HL-60 (cell line): ENCODE data around the gene TRIM40.

ENCODE experiments used
- DNase-seq, 2 experiments: peaks; one replicate each; pipeline ENCODE4 v3.0.0-alpha.2; 2010 to 2020; ENCODE audit warnings: low read depth in 1 of 2, low spot score in 1 of 2
- H3K27ac ChIP-seq: fragments of 250-450 bp; sonication (Bioruptor Pico); replicated peaks from 2 replicates; pipeline ENCODE4 v1.5.1; 2020; ENCODE audit warnings: mild to moderate bottlenecking, moderate library complexity
- H3K27me3 ChIP-seq: fragments of 250-450 bp; sonication (Bioruptor Pico); 2 replicates; pipeline ENCODE4 v1.5.1; 2021; ENCODE audit warnings: mild to moderate bottlenecking, moderate library complexity; ENCODE audit not compliant: insufficient read depth, poor library complexity, severe bottlenecking
- H3K4me3 ChIP-seq: replicated peaks from 2 replicates; pipeline ENCODE4 v1.5.1; 2011; ENCODE audit warnings: mild to moderate bottlenecking, control low read depth, low read length; ENCODE audit not compliant: insufficient read depth
- CTCF ChIP-seq: IDR thresholded peaks from one replicate; pipeline ENCODE4 v1.5.1; 2011; ENCODE audit warnings: low read length, control low read depth, inconsistent platforms; ENCODE audit not compliant: insufficient read depth
- GABPA ChIP-seq: IDR thresholded peaks from 2 replicates; pipeline ENCODE4 v1.6.1; 2012; ENCODE audit warnings: low read depth
- POLR2AphosphoS5 ChIP-seq: IDR thresholded peaks from 2 replicates; pipeline ENCODE4 v1.6.1; 2012; ENCODE audit warnings: low read depth
- REST ChIP-seq: IDR thresholded peaks from 2 replicates; pipeline ENCODE4 v1.6.1; 2012; ENCODE audit warnings: low read depth; ENCODE audit not compliant: insufficient replicate concordance
- SPI1 ChIP-seq: IDR thresholded peaks from 2 replicates; pipeline ENCODE4 v1.6.1; 2012; ENCODE audit warnings: low read depth, mild to moderate bottlenecking, borderline replicate concordance

Gene TRIM40

DNA sequence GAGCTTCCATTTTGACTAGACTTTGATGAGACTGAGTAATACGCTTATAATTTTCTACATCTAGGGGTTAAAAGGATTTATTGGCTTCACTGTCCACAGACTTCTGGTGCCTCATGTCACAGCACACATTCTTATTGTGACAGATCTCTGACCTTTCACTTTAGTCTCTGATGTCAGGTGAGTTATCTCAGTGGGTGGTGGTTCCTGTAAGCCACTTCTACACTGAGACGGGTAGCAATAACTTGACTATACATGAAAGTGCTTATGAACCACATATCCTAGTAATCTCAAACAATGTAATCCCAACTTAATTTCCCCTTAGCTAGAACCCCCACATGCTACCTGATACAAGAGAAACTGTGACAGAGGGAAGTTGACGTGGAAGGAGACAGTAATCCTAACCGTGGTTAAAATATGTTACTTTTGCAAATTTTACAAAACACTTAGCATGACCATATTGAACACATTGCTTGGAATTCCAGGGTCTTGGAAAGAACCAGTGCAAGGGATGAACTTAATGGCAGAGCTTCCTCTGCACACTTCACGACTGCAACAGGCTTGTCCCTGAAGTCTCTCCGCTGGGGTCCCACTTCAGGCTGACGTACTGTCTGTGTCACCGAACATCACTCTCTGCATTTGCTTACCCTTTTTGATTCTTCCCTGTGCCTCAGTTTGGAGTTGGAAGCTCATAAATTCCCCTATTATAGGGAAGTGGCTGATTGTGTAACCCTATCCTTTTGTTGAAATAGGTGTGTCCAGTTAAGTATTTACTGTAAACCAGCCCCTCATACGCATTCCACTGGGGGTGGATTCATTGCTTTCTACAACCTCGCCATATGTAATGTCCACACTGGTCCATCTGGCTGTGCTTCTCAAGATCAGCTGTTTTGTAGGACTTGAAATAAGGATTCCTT is 6.4 kb upstream of the TRIM40 start:
- Histone ChIP-seq H3K4me3 (no peak overlapping the region), H3K27me3 (peaks cover 23% of the 10 kb centered on the region), H3K27ac (no peak overlapping the region)
- no peak for DNase-seq
- TF ChIP-seq SPI1 (no peak), POLR2AphosphoS5 (no peak), REST (no peak), CTCF (no peak), GABPA (no peak)

DNA sequence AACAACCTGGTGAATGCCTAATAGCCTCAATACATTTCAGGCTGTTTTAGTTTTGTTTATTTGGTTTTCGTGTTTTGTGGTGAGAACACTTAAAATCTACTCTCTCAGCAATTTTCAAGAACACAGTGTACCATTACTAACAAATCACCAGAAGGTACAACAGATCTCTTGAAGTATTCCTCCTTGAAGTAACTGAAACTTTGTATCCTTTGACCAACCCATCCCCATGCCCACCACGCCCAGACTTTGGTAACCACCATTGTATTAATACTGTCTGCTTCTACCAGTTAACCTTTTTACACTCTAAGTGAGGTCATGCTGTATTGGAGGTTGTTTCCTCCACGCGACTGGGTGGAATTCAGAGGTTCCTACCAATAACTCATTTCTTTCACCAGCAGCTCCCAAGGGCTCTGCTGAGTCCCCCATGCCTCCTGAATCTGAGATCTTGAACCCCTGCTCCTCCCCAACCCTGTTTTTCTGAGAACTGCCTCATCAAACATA is 5.7 kb upstream of the TRIM40 start:
- Histone ChIP-seq H3K27ac (no peak overlapping the region), H3K27me3 (peaks cover 23% of the 10 kb centered on the region)

More for the DNA sequence above, 5.7 kb upstream of the TRIM40 start:
- TF ChIP-seq POLR2AphosphoS5 (no peak), CTCF (no peak), REST (no peak), GABPA (no peak), SPI1 (no peak)
- no peak for DNase-seq
- no peak overlapping the region for H3K4me3 ChIP-seq
